Adrenal gland (tissue), 5 donors: ENCODE measurements around the gene TDRD7.

Experiments used
- POLR2A ChIP-seq, 2 donors: fragments of 450-650 bp; IDR thresholded peaks; one replicate each; pipeline ENCODE4 v1.6.1; 2017; ENCODE audit warnings: antibody characterized with exemption in 2 of 2, mild to moderate bottlenecking in 2 of 2, moderate library complexity in 1 of 2
- TF ChIP-seq, protein P1 (sequence below), 6 experiments: fragments of 450-650 bp in 4 of 6; fragments of 200-600 bp in 2 of 6; sonication (generic) in 1 of 6; IDR thresholded peaks; 1 replicate in 5 of 6; 2 replicates in 1 of 6; pipeline versions ENCODE4 v1.5.1 to v1.8.0; 2016 to 2021; ENCODE audit warnings: antibody characterized with exemption in 6 of 6, mild to moderate bottlenecking in 2 of 6, moderate library complexity in 1 of 6
- donor health status: DM: no; HTN: no; CAD: no.

DNA sequence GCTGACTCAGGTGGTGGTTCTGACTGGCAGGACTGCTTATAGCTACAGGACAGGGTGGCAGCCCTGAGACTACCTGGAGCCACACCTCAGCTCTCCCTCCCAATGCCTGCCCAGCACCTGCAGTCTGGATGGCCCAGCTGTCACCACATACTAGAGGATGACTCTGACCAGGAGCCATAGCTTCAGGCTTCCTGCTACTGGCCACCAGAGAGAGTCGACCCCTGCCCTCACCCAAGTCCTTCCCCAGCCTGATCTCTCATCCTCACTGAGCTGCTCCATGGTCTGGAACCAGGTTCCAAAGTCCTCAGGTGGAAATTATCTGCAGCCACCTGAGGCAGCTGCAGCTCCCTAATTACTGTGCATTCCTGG is 25.6 kb upstream of the TDRD7 start:
- TF ChIP-seq POLR2A (IDR thresholded peaks at IDR 0.05) = no peak
- TF ChIP-seq, protein P1, sequence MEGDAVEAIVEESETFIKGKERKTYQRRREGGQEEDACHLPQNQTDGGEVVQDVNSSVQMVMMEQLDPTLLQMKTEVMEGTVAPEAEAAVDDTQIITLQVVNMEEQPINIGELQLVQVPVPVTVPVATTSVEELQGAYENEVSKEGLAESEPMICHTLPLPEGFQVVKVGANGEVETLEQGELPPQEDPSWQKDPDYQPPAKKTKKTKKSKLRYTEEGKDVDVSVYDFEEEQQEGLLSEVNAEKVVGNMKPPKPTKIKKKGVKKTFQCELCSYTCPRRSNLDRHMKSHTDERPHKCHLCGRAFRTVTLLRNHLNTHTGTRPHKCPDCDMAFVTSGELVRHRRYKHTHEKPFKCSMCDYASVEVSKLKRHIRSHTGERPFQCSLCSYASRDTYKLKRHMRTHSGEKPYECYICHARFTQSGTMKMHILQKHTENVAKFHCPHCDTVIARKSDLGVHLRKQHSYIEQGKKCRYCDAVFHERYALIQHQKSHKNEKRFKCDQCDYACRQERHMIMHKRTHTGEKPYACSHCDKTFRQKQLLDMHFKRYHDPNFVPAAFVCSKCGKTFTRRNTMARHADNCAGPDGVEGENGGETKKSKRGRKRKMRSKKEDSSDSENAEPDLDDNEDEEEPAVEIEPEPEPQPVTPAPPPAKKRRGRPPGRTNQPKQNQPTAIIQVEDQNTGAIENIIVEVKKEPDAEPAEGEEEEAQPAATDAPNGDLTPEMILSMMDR (IDR thresholded peaks at IDR 0.05) = no peak
